Ecto neural progenitor cell (in vitro differentiated cells): ENCODE data around the gene IDNK.

Source experiments
- DNase-seq: peaks from one replicate; pipeline ENCODE4 v3.0.0-alpha.2; 2018; ENCODE audit warnings: low spot score

IDNK gene

GRCh38 chr9:83633676-83634075, 10.7 kb downstream of the IDNK start:
- no peak for DNase-seq

DNA sequence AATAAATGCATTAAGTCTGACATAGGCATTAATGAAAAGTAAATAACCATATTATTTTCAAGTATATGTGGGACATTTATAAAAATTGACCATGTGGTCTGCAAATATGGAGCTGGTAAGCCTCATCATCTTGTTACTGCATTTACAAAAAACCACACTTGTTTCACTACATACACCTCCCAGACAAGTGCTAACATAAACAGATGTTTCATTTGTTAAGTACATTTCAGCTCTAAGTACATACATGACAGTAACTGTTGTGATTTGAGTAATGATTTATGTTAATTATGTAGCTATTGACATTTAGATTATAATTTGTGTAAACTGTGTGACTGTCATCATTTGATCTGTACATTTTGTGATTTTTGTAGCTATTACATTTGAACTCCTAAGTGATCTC, 13.9 kb downstream of the IDNK start:
- no peak for DNase-seq

DNA sequence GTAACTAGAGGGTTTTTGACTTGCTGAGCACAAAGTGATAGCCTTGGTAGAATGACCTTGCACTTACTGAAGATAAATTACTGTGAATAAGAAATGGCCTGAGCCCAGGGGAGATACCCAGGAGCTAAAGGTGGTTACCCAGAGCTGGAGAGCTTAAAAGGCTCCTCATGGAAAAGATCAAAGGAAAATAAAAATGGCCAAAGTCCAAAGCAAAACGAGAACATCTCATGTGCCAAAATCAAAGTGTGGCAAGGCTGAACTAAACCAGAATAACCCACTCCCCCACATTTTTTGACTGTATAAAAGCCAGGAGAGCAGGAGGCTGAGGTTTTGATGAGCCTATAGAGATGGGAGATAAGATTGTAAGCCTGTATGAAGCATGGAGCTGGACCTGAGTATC, 14.4 kb downstream of the IDNK start:
- no peak for DNase-seq

DNA sequence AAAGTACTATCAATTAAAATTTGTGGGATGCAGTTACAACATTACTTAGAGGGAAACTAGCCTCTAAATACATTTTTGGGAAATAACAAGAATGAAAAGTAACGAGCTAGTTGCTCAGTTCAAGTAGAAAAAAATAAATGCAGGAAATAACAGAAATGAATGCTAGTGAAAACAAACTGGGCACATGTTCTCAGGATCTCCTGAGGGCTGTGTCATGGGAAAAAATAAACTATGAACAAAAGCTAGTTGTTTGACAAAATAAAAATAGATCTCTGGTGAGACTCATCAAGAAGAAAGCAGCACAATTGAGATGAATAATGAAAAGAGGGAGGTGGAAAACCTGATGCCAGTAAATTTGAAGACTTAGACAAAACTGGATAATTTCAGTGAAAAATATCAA, 16.3 kb downstream of the IDNK start:
- DNase-seq, result no peak

- DNase-seq, result no peak
These were observed 19.9 kb downstream of the IDNK start for GRCh38 chr9:83642793-83643192.

GRCh38 chr9:83646500-83647239, 23.7 kb downstream of the IDNK start:
- no peak for DNase-seq

DNA sequence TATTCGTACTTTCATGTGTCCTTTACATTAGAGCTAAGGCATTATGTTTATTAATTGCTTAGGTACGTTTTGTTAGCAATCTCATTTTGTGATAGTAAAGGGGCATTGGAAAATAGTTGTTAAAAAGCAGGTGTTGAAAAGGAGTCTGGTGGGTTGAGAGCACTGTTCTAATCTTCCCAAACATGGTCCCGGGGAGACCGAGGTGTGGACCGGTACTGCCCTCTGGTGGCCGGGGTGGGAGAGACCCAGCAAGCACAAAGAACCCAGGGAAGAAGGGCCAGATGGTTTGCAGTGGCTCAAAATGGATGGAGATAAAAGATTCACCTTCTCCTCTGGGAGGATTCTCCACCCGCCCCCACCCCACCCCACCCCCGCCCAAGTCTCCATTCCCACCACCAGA, 26.1 kb downstream of the IDNK start:
- DNase-seq, result peak; percentile 80

- DNase-seq, result no peak
These were observed 26.6 kb downstream of the IDNK start for GRCh38 chr9:83649515-83649914.

DNA sequence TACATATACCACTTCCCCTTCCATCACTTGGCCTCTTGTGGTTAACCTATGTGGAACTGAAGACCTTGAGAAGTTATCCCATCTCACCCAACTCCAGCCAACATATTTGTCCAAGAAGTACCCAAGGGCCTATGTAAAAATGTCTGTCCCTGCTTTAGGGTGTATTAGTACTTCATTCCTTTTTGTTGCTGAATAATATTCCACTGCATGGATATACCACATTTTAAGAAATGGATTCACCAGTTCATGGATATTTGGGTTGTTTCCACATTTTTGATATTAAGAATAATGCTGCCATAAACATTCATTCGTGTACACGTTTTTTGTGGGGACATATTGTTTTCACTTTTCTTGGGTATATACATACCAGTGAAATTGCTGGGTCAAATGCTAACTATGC, 28.6 kb downstream of the IDNK start:
- DNase-seq, result no peak

- DNase-seq, result no peak
These were observed 29.5 kb downstream of the IDNK start for GRCh38 chr9:83652433-83652832.

- DNase-seq, result no peak
These were observed 32.5 kb downstream of the IDNK start for GRCh38 chr9:83655433-83655832.

- no peak for DNase-seq
These were observed 33.2 kb downstream of the IDNK start for GRCh38 chr9:83656032-83656680.

GRCh38 chr9:83656952-83657351, 34.0 kb downstream of the IDNK start:
- no peak for DNase-seq

DNA sequence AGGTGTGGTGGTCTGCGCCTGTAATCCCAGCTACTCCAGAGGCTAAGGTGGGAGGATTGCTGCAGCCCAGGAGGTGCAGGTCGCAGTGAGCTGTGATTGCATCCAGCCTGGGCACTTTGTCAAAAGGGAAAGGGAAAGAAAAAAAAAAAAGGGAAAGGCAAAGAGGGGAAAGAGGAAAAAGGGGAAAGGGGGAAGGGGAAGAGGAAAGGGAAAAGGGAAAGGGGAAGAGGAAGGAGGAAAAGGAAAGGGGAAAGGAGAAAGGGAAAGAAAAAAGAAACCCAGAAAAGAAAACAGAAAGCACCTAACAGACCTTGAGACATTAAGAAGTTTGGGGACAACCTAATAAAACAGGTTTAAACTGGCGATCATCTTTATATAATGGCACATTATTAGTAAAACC, 40.0 kb downstream of the IDNK start:
- no peak for DNase-seq

- no peak for DNase-seq
These were observed 42.7 kb downstream of the IDNK start for GRCh38 chr9:83665580-83666200.

DNA sequence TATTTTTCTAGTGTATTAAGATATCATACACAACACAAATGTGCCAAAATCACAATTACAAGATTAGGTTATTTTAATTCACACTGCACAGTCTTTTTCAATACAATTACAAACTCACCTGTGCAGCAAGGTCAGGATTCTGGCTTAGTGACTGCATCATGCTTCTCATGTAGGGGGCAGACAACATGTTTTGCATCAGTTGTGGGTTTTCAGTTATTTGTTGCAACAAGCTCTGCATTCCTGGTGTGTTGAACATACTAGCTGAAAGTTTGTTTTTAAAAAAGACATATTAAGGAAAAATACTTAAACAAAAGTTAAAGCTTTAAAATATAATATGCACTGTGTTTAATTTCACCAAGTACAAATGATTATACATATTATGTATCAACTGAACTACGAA, 46.1 kb downstream of the IDNK start:
- no peak for DNase-seq

- DNase-seq, result no peak
These were observed 47.4 kb downstream of the IDNK start for GRCh38 chr9:83670381-83670780.

DNA sequence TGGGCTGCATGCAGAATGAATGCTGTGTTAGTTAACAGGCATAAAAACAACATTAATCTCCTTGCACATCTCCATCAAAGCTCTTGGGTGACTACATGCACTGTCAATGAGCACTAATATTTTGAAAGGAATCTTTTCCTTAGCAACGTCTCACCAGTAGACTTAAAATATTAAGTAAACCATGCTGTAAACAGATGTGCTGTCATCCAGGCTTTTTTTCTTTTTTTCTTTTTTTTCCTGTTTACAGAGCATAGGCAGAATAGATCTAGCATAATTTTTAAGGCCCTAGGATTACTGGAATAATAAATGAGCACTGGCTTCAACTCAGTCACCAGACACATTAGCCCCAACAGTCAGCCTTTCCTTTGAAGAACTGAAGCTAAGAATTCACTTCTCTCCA, 48.5 kb downstream of the IDNK start:
- no peak for DNase-seq

DNA sequence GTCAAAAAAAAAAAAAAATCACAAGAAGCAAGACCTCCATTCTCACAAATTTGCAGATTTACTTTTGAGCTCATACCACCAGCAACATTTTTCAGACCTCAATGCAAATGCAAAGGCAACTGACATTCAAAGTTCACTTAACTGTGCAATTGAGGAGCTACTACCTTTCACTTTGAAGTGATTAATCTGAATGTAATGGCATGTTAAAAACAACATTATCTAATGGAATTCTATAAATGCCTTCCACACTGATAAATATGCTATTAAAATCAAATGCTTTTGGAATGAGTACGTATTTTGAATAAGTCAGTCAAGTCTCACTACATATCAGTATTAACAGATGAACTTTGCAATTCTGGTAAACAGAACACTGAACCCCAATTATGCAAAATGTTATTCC, 52.5 kb downstream of the IDNK start:
- DNase-seq, result no peak

DNA sequence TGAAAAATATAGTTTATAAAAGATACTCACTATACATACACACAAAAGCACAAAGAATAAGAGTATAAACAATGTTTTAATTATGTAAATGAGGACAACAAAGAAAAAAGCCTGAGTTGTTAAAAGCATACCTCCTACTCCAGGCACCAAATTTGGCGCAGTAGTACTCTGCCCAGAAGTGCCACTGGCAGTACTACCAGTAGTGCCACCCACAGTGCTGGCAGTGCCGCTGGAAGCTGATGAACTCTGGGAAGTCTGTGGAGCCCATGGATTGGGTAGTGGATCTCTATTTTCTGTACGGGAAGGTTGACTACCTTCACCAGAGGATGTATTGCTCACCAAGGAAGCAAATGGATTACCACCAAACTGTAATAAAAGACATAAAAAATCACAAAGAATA, 54.7 kb downstream of the IDNK start:
- no peak for DNase-seq

GRCh38 chr9:83680233-83680632, 57.3 kb downstream of the IDNK start:
- no peak for DNase-seq

DNA sequence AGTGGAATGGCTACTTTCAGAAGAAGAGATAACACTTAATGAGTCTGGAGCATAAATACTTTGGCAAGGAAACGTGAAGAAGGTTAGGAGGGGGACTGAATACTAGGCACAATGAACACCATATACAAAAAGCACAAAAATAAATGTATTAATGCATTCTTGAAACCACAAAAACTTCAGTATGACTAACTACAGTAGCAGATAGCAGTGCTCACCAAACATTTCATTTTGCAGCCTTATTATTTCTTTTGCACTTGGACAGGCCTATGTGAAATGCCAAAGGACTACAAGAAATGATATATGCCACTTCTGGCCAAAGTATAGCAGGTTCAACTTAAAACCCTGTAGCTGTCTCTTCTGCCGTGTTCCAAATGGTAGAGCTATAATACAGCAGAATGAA, 58.5 kb downstream of the IDNK start:
- no peak for DNase-seq

GRCh38 chr9:83688921-83689320, 66.0 kb downstream of the IDNK start:
- DNase-seq, result no peak

GRCh38 chr9:83691492-83691891, 68.5 kb downstream of the IDNK start:
- DNase-seq, result no peak
